T1000 (cell line): Measurements from ENCODE around the gene TMC7.
A peak's percentile ranks its signal among the peaks of the same experiment; 100 is the strongest.
"Not testable (repeated sequence)": the region's sequence is repeated elsewhere in the genome, so short reads cannot be mapped to it uniquely, and the experiment has no call there.

ENCODE experiments used
- DNase-seq: peaks from one replicate; lab custom pipeline; 2025; ENCODE audit warnings: mixed read lengths; lab: John Stamatoyannopoulos, UW

Gene TMC7

GRCh38 chr16:18983565-18984434, at the start of gene TMC7:
TSS of gene TMC7 (plus strand) at chr16:18983934. CDS start at chr16:18984064, 130 bp downstream.
- DNase-seq: peak; percentile 78

GRCh38 chr16:18936727-18937340, 46.9 kb upstream of the TMC7 start:
- DNase-seq: no peak

DNA sequence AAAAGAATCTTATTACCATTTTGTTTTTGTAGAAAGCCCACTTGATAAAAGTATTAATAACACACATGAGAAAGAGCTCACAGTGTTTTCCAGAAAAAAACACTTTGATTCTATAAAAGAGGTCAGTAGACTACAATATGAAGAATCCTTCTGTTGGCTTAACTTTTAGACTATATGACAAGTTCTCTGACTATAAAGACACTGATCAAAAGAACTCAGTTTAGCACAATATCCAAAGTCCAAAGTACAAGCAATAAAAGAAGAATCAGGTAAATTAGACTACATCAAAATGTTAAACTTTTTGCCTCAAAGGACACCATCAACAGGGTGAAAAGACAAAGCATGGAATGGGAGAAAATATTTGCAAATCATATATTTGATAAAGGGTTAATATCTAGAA, 46.3 kb upstream of the TMC7 start:
- no peak for DNase-seq

DNA sequence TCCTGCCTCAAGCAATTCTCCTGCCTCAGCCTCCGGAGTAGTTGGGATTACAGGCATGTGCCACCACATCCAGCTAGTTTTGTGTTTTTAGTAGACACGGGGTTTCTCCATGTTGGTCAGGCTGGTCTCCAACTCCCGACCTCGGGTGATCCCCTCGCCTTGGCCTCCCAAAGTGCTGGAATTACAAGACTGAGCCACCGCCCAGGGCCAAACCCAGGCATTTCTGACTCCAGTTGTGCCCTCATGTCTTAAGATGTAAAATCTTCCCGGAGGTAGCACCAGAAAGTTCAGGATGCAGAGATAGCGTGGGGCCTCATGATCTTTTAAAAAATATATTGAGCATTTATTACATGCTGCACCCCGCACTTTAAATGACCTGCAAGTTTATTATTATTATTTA, 44.7 kb upstream of the TMC7 start:
- no peak for DNase-seq

- no peak for DNase-seq
These were observed 42.3 kb upstream of the TMC7 start for GRCh38 chr16:18941471-18941870.

DNA sequence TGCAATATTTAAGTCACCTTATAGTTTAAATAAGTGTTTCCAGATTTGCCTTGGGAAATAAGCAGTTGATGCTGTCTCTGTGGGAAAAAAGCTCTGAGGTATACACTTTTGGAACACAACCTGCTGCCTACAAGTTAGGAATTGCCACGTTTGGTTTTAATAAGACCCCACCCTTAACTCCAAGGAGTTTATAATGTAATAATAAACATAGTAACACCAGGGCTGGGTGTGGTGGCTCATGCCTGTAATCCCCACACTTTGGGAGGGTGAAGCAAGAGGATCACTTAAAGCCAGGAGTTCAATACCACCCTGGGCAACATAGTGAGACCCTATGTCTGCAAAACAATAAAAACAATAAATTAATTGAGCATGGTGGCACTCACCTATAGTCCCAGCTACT, 41.7 kb upstream of the TMC7 start:
- DNase-seq: no peak

- DNase-seq: no peak
These were observed 40.3 kb upstream of the TMC7 start for GRCh38 chr16:18943414-18943813.

DNA sequence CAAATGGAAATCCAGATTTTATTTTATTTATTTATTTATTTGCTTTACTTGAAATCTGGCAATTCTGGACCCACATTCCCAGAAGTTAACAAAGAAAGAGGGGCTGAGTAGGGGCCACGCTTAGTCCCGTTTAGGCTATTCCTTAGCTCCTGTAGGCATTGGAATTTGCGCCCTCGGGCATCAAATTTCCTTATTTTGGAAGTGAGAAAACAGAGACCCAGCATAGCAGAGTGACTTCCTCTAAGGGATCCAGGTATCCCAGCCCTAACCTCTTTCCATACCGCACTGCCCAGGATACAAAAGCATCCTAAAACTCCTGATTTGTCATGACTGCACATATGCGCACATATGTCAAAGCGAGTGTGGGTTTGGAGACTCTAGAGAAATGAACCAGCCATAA, 38.5 kb upstream of the TMC7 start:
- no peak for DNase-seq

DNA sequence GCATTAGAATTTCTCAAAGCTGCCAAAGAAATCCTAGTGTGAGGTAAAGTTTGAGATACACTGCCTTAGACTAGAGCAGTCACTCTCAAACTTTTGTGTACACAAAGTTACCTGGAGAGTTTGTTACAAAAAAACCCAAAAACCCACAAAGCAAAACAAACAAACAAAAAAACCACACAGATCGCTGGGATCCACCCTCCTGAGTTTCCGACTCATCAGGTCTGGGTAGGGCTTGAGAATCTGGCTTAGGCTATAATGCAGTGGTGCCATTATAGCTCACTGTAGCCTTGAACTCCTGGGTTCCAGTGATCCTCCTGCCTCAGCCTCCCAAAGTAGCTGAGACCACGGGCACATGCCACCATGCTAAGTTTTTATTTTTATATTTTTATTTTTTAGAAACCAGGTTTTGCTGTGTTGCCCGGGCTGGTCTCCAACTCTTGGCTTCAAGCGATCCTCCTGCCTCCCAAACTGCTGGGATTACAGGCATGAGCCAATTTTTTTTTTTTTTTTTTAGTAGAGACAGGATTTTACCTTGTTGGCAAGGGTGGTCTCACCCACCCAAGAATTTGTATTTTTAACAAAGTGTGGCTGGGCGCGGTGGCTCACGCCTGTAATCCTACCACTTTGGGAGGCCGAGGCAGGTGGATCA, 35.2 kb upstream of the TMC7 start:
- no peak for DNase-seq

GRCh38 chr16:18950469-18951185, 33.1 kb upstream of the TMC7 start:
- DNase-seq: no peak

- DNase-seq: no peak
These were observed 30.2 kb upstream of the TMC7 start for GRCh38 chr16:18953547-18953946.

DNA sequence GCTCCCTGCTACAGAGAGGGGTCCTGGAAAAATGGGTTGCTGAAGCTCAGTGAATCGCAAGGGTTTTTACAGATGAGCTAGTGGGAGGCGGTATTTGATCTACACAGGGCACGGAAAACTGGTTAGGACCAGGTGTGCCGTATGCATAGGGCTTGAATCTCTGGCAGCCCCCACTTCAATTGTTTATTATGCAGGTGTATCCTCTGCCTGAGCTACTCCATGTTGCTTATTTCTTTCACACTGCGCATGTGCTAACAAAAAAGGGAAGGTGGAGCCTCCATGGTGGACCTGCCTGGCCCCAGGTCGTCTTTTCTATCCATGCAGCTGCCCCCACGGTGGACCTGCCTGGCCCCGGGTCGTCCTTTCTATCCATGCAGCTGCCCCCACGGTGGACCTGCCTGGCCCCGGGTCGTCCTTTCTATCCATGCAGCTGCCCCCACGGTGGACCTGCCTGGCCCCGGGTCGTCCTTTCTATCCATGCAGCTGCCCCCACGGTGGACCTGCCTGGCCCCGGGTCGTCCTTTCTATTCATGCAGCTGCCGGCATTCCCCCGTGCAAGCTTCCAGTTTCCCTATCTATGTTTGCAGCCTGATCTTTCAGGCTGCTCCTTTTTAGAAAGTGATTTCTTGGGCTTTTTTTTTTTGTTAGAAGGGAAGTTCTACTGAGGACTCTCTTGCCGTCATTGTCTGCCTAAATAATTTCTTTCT, 27.7 kb upstream of the TMC7 start:
- not testable (repeated sequence) for DNase-seq

DNA sequence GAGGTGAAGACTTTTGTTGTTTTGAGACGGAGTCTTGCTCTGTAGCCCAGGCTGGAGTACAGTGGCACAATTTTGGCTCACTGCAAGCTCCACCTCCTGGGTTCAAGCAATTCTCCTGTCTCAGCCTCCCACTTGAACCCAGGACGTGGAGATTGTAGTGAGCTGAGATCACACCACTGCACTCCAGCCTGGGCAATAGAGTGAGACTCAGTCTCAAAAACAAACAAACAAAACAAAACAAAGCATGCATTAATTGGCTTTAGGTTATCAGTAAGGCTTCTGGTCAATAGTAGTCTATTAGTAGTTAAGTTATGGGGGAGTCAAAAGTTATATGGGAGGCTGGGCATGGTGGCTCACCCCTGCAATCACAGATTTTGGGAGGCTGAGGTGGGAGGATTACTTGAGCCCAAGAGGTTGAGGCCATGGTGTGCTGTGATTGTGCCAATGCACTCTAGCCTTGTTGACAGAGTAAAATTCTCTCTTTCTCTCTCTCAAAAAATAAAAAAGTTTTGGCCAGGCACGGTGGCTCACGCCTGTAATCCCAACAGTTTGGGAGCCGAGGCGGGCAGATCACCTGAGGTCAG, 27.0 kb upstream of the TMC7 start:
- DNase-seq: not testable (repeated sequence)

DNA sequence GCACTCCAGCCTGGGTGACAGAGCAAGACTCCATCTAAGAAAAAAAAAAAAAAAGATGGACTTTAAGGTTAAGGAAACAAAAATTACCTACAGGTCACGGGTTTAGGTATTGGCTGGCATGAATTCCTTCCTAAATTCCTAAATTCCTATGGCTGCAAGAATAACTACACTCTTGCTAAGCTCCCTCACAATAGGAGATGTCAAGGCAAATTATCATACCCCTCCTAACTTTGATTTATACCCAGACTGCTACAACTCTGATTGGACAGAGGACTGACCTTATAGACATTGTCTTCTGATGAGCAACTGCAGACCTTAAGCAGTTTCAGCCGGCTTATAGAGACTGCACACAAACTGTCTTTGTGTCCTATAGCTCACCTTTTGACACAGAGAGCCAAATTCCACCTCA, 25.1 kb upstream of the TMC7 start:
- no peak for DNase-seq

GRCh38 chr16:18959031-18959505, 24.7 kb upstream of the TMC7 start:
- no peak for DNase-seq

GRCh38 chr16:18965555-18965954, 18.2 kb upstream of the TMC7 start:
- no peak for DNase-seq

DNA sequence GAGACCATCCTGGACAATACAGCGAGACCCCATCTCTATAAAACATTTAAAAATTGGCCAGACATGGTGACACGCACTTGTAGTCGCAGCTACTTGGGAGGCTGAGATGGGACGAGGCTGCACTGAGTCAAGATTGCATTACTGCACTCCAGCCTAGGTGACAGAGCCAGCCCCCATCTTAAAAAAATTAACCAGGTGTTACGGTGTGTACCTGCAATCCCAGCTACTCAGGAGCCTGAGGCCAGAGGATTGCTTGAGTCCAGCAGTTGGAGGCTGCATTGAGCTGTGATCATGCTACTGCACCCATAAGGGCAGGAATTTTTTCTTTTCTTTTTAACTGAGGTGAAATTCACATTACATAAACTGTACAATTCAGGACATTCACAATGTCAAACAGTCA, 16.9 kb upstream of the TMC7 start:
- DNase-seq: no peak

- DNase-seq: peak; percentile 81
These were observed 14.5 kb upstream of the TMC7 start for GRCh38 chr16:18969050-18969854.

GRCh38 chr16:18969855-18970240, 13.9 kb upstream of the TMC7 start:
- DNase-seq: no peak

DNA sequence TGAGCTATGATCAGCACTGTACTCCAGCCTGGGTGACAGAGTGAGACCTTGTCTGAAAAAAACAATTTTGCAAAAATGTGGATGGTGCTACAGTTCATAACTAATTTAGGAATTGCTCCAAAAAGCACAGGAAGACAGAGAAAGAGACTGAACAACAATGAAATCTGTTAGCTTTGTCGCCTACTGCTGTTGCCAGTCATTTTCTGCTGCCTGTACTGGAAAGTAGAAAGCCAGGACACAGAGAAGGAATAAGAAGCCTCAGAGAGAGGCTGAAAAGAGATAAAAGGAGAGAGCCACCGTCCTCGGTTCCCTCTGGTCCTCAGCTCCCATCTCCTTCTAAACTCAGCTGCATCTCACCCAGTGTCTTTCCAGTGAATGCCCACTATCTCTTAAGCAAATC, 8.6 kb upstream of the TMC7 start:
- no peak for DNase-seq
